ENCODE results near the gene MRPS23. TPM values are rescaled to one million over a fixed set of nuclear protein-coding genes. Genes with fewer than 3 reads are reported as not detected.

The MRPS23 gene
- total and polyA plus RNA-seq, 9 of the 15 experiments (the other 6 are each of a cell fraction or from before 2014, with no cell fraction given), result 59.1 to 298 (median 98.8) TPM

- TF ChIP-seq FOXP4 (CRISPR knock-in tag; IDR thresholded peaks at IDR 0.05; ENCODE audit: borderline replicate concordance), result no peak
Observed at GRCh38 chr17:57881143-57881542, 31.3 kb upstream of the MRPS23 start (continued).

- 23% methylated on average over 8 of the region's 8 CpGs for WGBS (ENCODE audit: insufficient coverage, low coverage, missing lambda C conversion rate)
- FAIRE-seq (no peak), ATAC-seq (no peak), DNase-seq (ENCODE audit: extremely low read depth in 1 of 4, low spot score in 3 of 4) (no peak)
- peaks cover 16 to 49% of the 10 kb centered on the region in 2 experiments for H3K27me3 ChIP-seq (ENCODE audit: control insufficient read depth in 2 of 2, insufficient read depth in 2 of 2, low read length in 2 of 2)
- H3K36me3 ChIP-seq (ENCODE audit: control insufficient read depth, insufficient read depth, low read length), result no peaks in the 10 kb centered on the region
- no peaks in the 10 kb centered on the region for H3K79me2 ChIP-seq (ENCODE audit: control insufficient read depth, insufficient read depth, low read length)
- no peak overlapping the region for H3K4me2 ChIP-seq (ENCODE audit: insufficient read depth, low read length)
- H3K27ac ChIP-seq (ENCODE audit: extremely low read depth, low read depth, low read length), result no peak overlapping the region
- CTCF ChIA-PET (ENCODE audit: low intra/inter-chr PET ratio), result no interaction called here
- in situ Hi-C loops (cut with MboI) (no loop called here), intact Hi-C loops (cut with micrococcal nuclease) (no loop called here)
- no peaks in the 10 kb centered on the region for H3K9me3 ChIP-seq (replicated peaks; ENCODE audit: control insufficient read depth, insufficient read depth, low read depth, low read length)
- no TSS peak for BruUV-seq (replicated peaks)
- H4K20me1 ChIP-seq (replicated peaks; ENCODE audit: control insufficient read depth, insufficient read depth, low read length), result no peaks in the 10 kb centered on the region
- H3K4me1 ChIP-seq (replicated peaks in 1 of 2; ENCODE audit: control insufficient read depth in 2 of 2, insufficient read depth in 2 of 2, low read length in 2 of 2), result peaks cover 0 to 5% of the 10 kb centered on the region in 2 experiments; a peak in 2 of 5 replicates
- no peak overlapping the region for H2AFZ ChIP-seq (ENCODE audit: low read depth, low read length)
- POLR2A ChIA-PET, result no interaction called here
- H3K9me1 ChIP-seq (ENCODE audit: control insufficient read depth, insufficient read depth, low read length), result no peaks in the 10 kb centered on the region
- H3K4me3 ChIP-seq, result no peak overlapping the region
- no peak overlapping the region for H3K9ac ChIP-seq (ENCODE audit: insufficient read depth in 1 of 2, low read depth in 2 of 2, low read length in 2 of 2)
- no peak for TF ChIP-seq NFIX (CRISPR knock-in tag; IDR thresholded peaks at IDR 0.05; ENCODE audit: low read depth)
- TF ChIP-seq POU5F1 (IDR thresholded peaks at IDR 0.05; ENCODE audit: borderline replicate concordance, low read depth, low read length, partially characterized antibody), result no peak
- no peak for TF ChIP-seq NCOR1 (IDR thresholded peaks at IDR 0.05)
- TF ChIP-seq POLR2A (conservative IDR thresholded peaks at IDR 0.05), result no peak
- no peak for TF ChIP-seq RFX1 (IDR thresholded peaks at IDR 0.05)
- TF ChIP-seq FOXK1 (CRISPR knock-in tag; IDR thresholded peaks at IDR 0.05; ENCODE audit: borderline replicate concordance), result no peak
- no peak for TF ChIP-seq ZNF274 (IDR thresholded peaks at IDR 0.05; ENCODE audit: borderline replicate concordance, low read depth, low read length)
- no peak for TF ChIP-seq TCF15 (CRISPR knock-in tag; IDR thresholded peaks at IDR 0.05)
Observed at GRCh38 chr17:57880086-57880456, 30.2 kb upstream of the MRPS23 start.

All from K562 (cell line).